Fibroblast of lung (primary cell): ENCODE results near the gene CCDC86. TPM values are rescaled to one million over a fixed set of nuclear protein-coding genes. Genes with fewer than 3 reads are reported as not detected.

Source experiments
- DNase-seq, 2 donors: peaks; one replicate each; pipeline versions ENCODE4 v3.0.0 to v3.0.0-alpha.2; 2010; ENCODE audit warnings: low read depth in 2 of 2
- H2AFZ ChIP-seq: 2 replicates; pipeline ENCODE4 v1.5.1; 2012; ENCODE audit warnings: low read length, control low read depth, inconsistent platforms
- H3K27ac ChIP-seq: 2 replicates; pipeline ENCODE4 v1.5.1; 2011; ENCODE audit warnings: low read length, control low read depth; ENCODE audit not compliant: insufficient read depth
- H3K27me3 ChIP-seq: 2 replicates; pipeline ENCODE4 v1.5.1; 2011; ENCODE audit warnings: mild to moderate bottlenecking, low read length; ENCODE audit not compliant: control insufficient read depth, insufficient read depth
- H3K36me3 ChIP-seq: 2 replicates; pipeline ENCODE4 v1.5.1; 2011; ENCODE audit warnings: low read length; ENCODE audit not compliant: control insufficient read depth, insufficient read depth
- H3K4me1 ChIP-seq: 2 replicates; pipeline ENCODE4 v1.5.1; 2011; ENCODE audit warnings: low read length; ENCODE audit not compliant: control insufficient read depth, insufficient read depth; ENCODE audit errors: extremely low read depth
- H3K4me2 ChIP-seq: 2 replicates; pipeline ENCODE4 v1.5.1; 2011; ENCODE audit warnings: low read length, control low read depth; ENCODE audit not compliant: insufficient read depth; ENCODE audit errors: extremely low read depth
- H3K4me3 ChIP-seq, 4 experiments: fragments of 200-600 bp in 1 of 4; sonication (generic) in 1 of 4; replicated peaks in 1 of 4; 2 replicates each; pipeline ENCODE4 v1.5.1; 2011 to 2016; ENCODE audit warnings: low read length in 4 of 4, low read depth in 3 of 4, mild to moderate bottlenecking in 3 of 4, control low read depth in 2 of 4, inconsistent platforms in 1 of 4, mixed read lengths in 1 of 4; ENCODE audit not compliant: insufficient read depth in 1 of 4; ENCODE audit errors: control extremely low read depth in 1 of 4
- H3K79me2 ChIP-seq: 2 replicates; pipeline ENCODE4 v1.5.1; 2012; ENCODE audit warnings: mild to moderate bottlenecking, low read length, inconsistent platforms; ENCODE audit not compliant: control insufficient read depth, insufficient read depth
- H3K9ac ChIP-seq: 2 replicates; pipeline ENCODE4 v1.5.1; 2011; ENCODE audit warnings: mild to moderate bottlenecking, low read length, control low read depth; ENCODE audit not compliant: insufficient read depth
- H3K9me3 ChIP-seq: 2 replicates; pipeline ENCODE4 v1.5.1; 2012; ENCODE audit warnings: low read depth, low read length; ENCODE audit not compliant: control insufficient read depth, insufficient read depth
- H4K20me1 ChIP-seq: 2 replicates; pipeline ENCODE4 v1.5.1; 2011; ENCODE audit warnings: low read length; ENCODE audit not compliant: control insufficient read depth, insufficient read depth; ENCODE audit errors: extremely low read depth
- CTCF ChIP-seq, 2 donors: IDR thresholded peaks in 1 of 2; conservative IDR thresholded peaks in 1 of 2; 1 replicate in 1 of 2; 2 replicates in 1 of 2; pipeline ENCODE4 v1.5.1; 2011 to 2012; ENCODE audit warnings: low read length in 2 of 2, control low read depth in 1 of 2, inconsistent platforms in 1 of 2, low read depth in 1 of 2, mild to moderate bottlenecking in 1 of 2
- EZH2 ChIP-seq: IDR thresholded peaks from 2 replicates; pipeline ENCODE4 v1.5.1; 2012; ENCODE audit warnings: low read length, control low read depth, mild to moderate bottlenecking; ENCODE audit errors: missing control alignments
- polyA plus RNA-seq, 2 donors: library from polyadenylated mRNA; depleted of rRNA in 1 of 2; stranded (reverse) in 1 of 2; unstranded in 1 of 2; fragments of >200 nt; gene quantifications; 2 replicates each; pipeline ENCODE4 v1.2.1, GENCODE V29; 2011 to 2012; ENCODE audit warnings: missing spikeins in 1 of 2
- total RNA-seq: library from RNA; depleted of rRNA; stranded (reverse); fragments of >200 nt; gene quantifications from 2 replicates; pipeline ENCODE4 v1.2.1, GENCODE V29; 2014

Gene CCDC86
- total and polyA plus RNA-seq, 2 donors (not counting 1 experiment from before 2014, with no cell fraction given), result 7.4 to 14.9 TPM

GRCh38 chr11:60814112-60814511 lies 27.8 kb upstream of the CCDC86 start:
- no peak overlapping the region for H2AFZ ChIP-seq
- TF ChIP-seq CTCF (conservative IDR thresholded peaks at IDR 0.05 in 1 of 2, IDR thresholded peaks at IDR 0.05 in 1 of 2; ENCODE audit: low read depth in 1 of 2, low read length in 2 of 2), result no peak
- TF ChIP-seq EZH2, result no peak
- H3K9ac ChIP-seq, result no peak overlapping the region
- no peak overlapping the region for H3K4me2 ChIP-seq
- no peak for DNase-seq
- no peaks in the 10 kb centered on the region for H4K20me1 ChIP-seq
- no peak overlapping the region for H3K27ac ChIP-seq
- no peak overlapping the region for H3K4me3 ChIP-seq
- H3K36me3 ChIP-seq, result no peaks in the 10 kb centered on the region
- H3K79me2 ChIP-seq, result no peaks in the 10 kb centered on the region
- no peaks in the 10 kb centered on the region for H3K4me1 ChIP-seq
- H3K27me3 ChIP-seq, result peaks cover 2% of the 10 kb centered on the region
- no peaks in the 10 kb centered on the region for H3K9me3 ChIP-seq

- no peak for DNase-seq
- TF ChIP-seq CTCF (conservative IDR thresholded peaks at IDR 0.05 in 1 of 2, IDR thresholded peaks at IDR 0.05 in 1 of 2; ENCODE audit: low read depth in 1 of 2, low read length in 2 of 2), result no peak
- no peak for TF ChIP-seq EZH2
- no peaks in the 10 kb centered on the region for H3K79me2 ChIP-seq
- H3K9me3 ChIP-seq, result no peaks in the 10 kb centered on the region
- no peaks in the 10 kb centered on the region for H3K36me3 ChIP-seq
- no peak overlapping the region for H3K4me2 ChIP-seq
- H3K27me3 ChIP-seq, result peaks cover 8% of the 10 kb centered on the region
- H2AFZ ChIP-seq, result no peak overlapping the region
- no peaks in the 10 kb centered on the region for H3K4me1 ChIP-seq
- no peak overlapping the region for H3K9ac ChIP-seq
- no peaks in the 10 kb centered on the region for H4K20me1 ChIP-seq
- H3K4me3 ChIP-seq, result no peak overlapping the region
- H3K27ac ChIP-seq, result no peak overlapping the region
Measured at GRCh38 chr11:60816590-60817157, 25.2 kb upstream of the CCDC86 start.

- H3K27ac ChIP-seq, result no peak overlapping the region
Measured at GRCh38 chr11:60818057-60818456, 23.9 kb upstream of the CCDC86 start.

More at GRCh38 chr11:60818057-60818456, 23.9 kb upstream of the CCDC86 start:
- TF ChIP-seq EZH2 (no peak), CTCF (conservative IDR thresholded peaks at IDR 0.05 in 1 of 2, IDR thresholded peaks at IDR 0.05 in 1 of 2; ENCODE audit: low read depth in 1 of 2, low read length in 2 of 2) (no peak)
- Histone ChIP-seq H2AFZ (no peak overlapping the region), H3K27me3 (peaks cover 8% of the 10 kb centered on the region), H3K9ac (no peak overlapping the region), H3K36me3 (no peaks in the 10 kb centered on the region), H3K9me3 (no peaks in the 10 kb centered on the region), H3K4me1 (no peaks in the 10 kb centered on the region), H3K79me2 (no peaks in the 10 kb centered on the region), H3K4me3 (no peak overlapping the region), H3K4me2 (no peak overlapping the region), H4K20me1 (no peaks in the 10 kb centered on the region)
- no peak for DNase-seq
